GM19397 (cell line): ENCODE results near the gene ANAPC2.

ENCODE experiments used
- ATAC-seq: cut with Tn5 transposase; IDR thresholded peaks from one replicate; pipeline ENCODE4 v1.9.1; 2021; ENCODE audit warnings: mild to moderate bottlenecking, moderate library complexity; ENCODE audit not compliant: unreplicated experiment

Gene ANAPC2

GRCh38 chr9:137188490-137189296 lies at the start of gene ANAPC2, which contains the start of gene SSNA1:
ANAPC2 (minus strand) TSS chr9:137188560; CDS start chr9:137188532, 28 bp downstream.
SSNA1 (plus strand) TSS chr9:137188676; CDS start chr9:137188727, 51 bp downstream.
- ATAC-seq = peak; percentile 78

- no peak for ATAC-seq
Measured at GRCh38 chr9:137236936-137237421, 48.6 kb upstream of the ANAPC2 start.

GRCh38 chr9:137236238-137236935 lies 48.0 kb upstream of the ANAPC2 start:
- no peak for ATAC-seq

- ATAC-seq = no peak
Measured at GRCh38 chr9:137235424-137236237, 47.3 kb upstream of the ANAPC2 start.

GRCh38 chr9:137234758-137235423 lies 46.5 kb upstream of the ANAPC2 start:
- ATAC-seq = no peak

GRCh38 chr9:137234055-137234697 lies 45.8 kb upstream of the ANAPC2 start:
- ATAC-seq = no peak

GRCh38 chr9:137233143-137233980 lies 45.0 kb upstream of the ANAPC2 start:
- ATAC-seq = no peak

- no peak for ATAC-seq
Measured at GRCh38 chr9:137232510-137232909, 44.1 kb upstream of the ANAPC2 start.

- no peak for ATAC-seq
Measured at GRCh38 chr9:137232101-137232500, 43.7 kb upstream of the ANAPC2 start.

- ATAC-seq = no peak
Measured at GRCh38 chr9:137231372-137232039, 43.1 kb upstream of the ANAPC2 start.

- no peak for ATAC-seq
Measured at GRCh38 chr9:137230705-137231371, 42.5 kb upstream of the ANAPC2 start, which contains the start of gene SLC34A3. SLC34A3 (plus strand) TSS chr9:137230901; CDS start chr9:137231703, 802 bp downstream.

GRCh38 chr9:137229903-137230704 lies 41.7 kb upstream of the ANAPC2 start:
- no peak for ATAC-seq

GRCh38 chr9:137228968-137229896 lies 40.9 kb upstream of the ANAPC2 start:
- ATAC-seq = no peak

GRCh38 chr9:137228506-137228967 lies 40.2 kb upstream of the ANAPC2 start:
- ATAC-seq = no peak

GRCh38 chr9:137227853-137228505 lies 39.6 kb upstream of the ANAPC2 start:
- ATAC-seq = no peak
